HG02610 (cell line): ENCODE measurements around the gene FRAT1.

ENCODE experiments used
- ATAC-seq: cut with Tn5 transposase; IDR thresholded peaks from one replicate; pipeline ENCODE4 v1.9.1; 2021; ENCODE audit warnings: mild to moderate bottlenecking, moderate library complexity; ENCODE audit not compliant: unreplicated experiment

The FRAT1 gene

DNA sequence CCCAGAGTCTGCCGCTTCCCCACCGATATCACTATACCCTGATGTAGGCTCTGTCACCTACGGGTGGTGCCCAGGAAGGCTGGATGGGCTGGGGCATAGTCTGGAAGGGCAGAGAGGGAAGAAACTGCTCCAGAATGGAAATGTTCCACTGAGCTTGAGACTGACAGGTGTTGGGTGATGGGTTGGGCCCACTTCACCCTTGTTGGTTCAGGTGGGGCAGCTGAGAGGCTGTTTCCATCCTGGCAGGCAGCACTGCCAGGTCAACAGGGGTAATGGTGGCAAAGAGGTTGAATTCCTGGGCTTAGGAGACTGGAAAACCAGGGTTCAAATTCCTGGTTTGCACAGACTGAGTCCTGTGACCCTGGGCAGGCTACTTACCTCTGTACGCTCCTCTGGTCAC lies 44.0 kb downstream of the FRAT1 start:
- no peak for ATAC-seq

GRCh38 chr10:97365761-97366351 lies 46.8 kb downstream of the FRAT1 start:
- ATAC-seq = no peak

DNA sequence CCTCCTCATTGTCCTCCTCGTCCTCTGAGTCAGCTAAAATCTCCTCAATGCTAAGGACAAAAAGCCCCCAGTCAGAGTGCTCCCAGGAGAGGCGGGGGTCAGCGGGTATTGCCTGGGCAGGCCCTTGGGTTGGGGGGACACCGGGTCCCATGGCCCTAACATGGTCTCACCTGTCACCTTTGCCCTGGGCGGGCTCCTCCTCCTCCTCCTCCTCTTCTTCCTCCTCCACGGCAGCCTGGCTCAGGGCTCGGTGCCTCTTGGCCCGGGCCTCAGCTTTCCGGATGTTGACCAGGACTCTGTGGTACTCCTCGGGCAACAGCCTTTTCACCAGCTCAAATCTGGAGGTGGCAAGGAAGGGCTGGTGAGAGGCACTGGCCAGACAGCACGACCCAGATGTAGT lies 47.5 kb downstream of the FRAT1 start:
- ATAC-seq = no peak

DNA sequence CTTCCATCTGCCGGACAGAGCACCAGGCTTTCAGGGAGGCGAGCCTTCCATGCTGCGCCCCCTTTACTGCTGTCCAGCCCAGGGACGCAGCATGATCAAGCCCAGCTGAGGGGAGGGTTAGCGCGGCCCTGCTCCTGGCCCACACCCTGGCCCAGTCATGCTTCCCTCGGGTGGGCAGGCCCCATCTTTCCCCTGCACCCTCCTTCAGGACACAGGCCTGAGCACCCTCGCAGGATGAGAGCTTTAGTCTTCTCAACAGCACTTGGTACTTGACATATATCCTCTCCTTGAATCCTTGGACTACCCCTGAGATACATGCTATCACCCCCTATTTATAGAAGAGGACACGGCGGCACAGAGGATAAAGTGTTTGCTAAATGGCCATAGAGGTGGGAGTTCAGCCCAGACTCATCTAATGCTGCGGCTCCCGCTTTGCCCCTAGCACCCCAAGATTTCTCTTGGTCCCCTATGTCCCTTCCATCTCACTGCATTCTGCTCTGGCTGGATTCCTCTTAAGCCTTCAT lies 48.1 kb downstream of the FRAT1 start:
- no peak for ATAC-seq
